ENCODE data around the gene PSMD7. TPM values are rescaled to one million over a fixed set of nuclear protein-coding genes. Genes with fewer than 3 reads are reported as not detected.
A peak's percentile ranks its signal among the peaks of the same experiment; 100 is the strongest.

Gene PSMD7
- total RNA-seq, result 100 to 1,000 TPM; 116 to 117 TPM

DNA sequence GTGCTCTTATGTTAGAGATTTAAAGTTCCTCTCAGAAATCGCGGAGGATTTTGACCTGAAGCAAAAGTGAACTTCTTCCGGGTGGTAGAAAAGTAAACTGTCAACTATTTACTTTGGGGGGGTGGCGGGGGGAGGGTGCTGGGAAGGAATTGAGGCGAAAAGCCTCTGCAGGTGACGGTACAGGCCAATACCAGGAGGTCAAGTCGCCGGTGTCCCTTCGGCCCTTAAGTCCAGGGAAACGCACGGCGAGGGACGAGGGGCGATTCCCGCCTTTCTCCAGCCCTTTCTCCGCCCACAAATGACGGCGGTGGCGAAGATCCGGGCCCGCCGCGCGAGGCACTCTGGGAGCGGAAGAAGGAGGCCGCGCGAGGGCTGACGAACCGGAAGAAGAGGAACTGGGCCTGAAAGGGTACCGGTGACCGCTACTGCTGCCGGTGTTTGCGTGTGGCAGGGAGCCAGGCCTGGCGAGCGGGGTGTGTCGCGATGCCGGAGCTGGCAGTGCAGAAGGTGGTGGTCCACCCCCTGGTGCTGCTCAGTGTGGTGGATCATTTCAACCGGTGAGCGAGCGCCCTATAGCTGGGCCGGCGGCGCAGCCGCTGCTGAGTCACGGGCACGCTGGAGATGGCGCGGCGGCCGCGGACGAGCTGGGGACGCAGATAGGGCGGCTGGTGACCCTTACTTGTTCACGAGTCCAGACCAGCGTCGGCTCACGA is at the start of gene PSMD7:
Gene PSMD7 (plus strand): TSS at position 383 of the 713 bp plus-strand sequence. CDS start 101 bp downstream, at position 484.
- DNase-seq (ENCODE audit: low spot score), result peak; percentile 91
- H3K4me1 Mint-ChIP-seq (ENCODE audit: low read depth in 2 of 2), result peaks cover 14 to 22% of the 10 kb centered on the region in 2 donors
- peak within 1 kb of the TSS; percentile 94 to 99 for H3K27ac Mint-ChIP-seq
- ATAC-seq, result peak; percentile 96 to 98
- H3K27me3 Mint-ChIP-seq, result no peaks in the 10 kb centered on the region
- peak within 1 kb of the TSS; percentile 94 for H3K4me3 Mint-ChIP-seq
- H3K36me3 Mint-ChIP-seq, result peaks cover 10% of the 10 kb centered on the region
- H3K9me3 Mint-ChIP-seq, result no peaks in the 10 kb centered on the region

GRCh38 chr16:74249254-74249653 is 47.4 kb upstream of the PSMD7 start:
- Mint-ChIP-seq H3K27me3 (peaks cover 34 to 40% of the 10 kb centered on the region in 2 donors), H3K4me3 (no peak overlapping the region), H3K36me3 (no peaks in the 10 kb centered on the region), H3K27ac (no peak overlapping the region), H3K9me3 (no peaks in the 10 kb centered on the region), H3K4me1 (ENCODE audit: low read depth in 2 of 2) (no peaks in the 10 kb centered on the region)
- DNase-seq (ENCODE audit: low spot score) (no peak), ATAC-seq (no peak)

DNA sequence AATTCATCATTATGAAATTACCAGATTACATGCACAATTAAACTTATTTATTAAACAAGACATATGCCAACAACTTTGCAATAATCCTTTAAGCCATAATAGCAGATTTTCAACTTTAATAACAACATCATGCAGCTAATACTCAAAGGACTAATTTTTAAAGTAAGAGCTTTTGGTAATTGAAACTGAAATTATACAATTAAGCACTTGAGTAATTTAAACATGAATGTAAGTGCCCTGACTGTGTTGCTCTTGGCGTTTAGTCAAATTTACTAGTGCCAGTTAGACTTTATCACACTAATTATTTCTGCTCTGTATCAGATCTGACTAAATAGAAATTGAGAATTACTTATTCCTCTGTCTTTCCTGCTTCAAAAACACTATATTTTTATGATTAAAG is 46.8 kb upstream of the PSMD7 start:
- Mint-ChIP-seq H3K4me1 (ENCODE audit: low read depth in 2 of 2) (no peaks in the 10 kb centered on the region), H3K27me3 (peaks cover 30 to 37% of the 10 kb centered on the region in 2 donors), H3K36me3 (no peaks in the 10 kb centered on the region), H3K4me3 (no peak overlapping the region), H3K27ac (no peak overlapping the region), H3K9me3 (no peaks in the 10 kb centered on the region)
- DNase-seq (ENCODE audit: low spot score), result no peak
- ATAC-seq, result no peak

DNA sequence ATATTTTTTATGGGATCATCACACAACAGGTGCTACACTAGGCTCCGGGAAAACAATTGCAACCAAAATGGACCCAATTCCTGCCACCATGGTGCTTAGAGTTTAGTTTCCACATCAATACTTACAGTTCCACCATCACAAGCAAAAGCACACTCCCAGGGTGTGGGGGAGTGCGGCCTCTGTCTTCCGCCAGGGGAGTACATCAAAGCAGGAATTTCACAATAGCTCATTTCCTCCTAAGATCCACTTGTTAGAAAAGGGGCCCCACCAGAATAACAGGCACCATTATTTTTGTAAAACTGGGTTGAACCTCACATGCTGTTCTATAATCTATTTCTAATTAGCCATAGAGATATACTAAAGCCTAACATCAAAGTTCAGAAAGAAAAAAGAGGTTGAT is 44.3 kb upstream of the PSMD7 start:
- H3K4me3 Mint-ChIP-seq, result no peak overlapping the region
- H3K27me3 Mint-ChIP-seq, result peaks cover 19% of the 10 kb centered on the region in 2 donors
- no peak for DNase-seq (ENCODE audit: low spot score)
- no peak for ATAC-seq
- no peak overlapping the region for H3K27ac Mint-ChIP-seq
- no peaks in the 10 kb centered on the region for H3K4me1 Mint-ChIP-seq (ENCODE audit: low read depth in 2 of 2)
- H3K9me3 Mint-ChIP-seq, result no peaks in the 10 kb centered on the region
- no peaks in the 10 kb centered on the region for H3K36me3 Mint-ChIP-seq

- H3K27ac Mint-ChIP-seq, result no peak overlapping the region
- H3K4me3 Mint-ChIP-seq, result no peak overlapping the region
- peaks cover 9 to 14% of the 10 kb centered on the region in 2 donors for H3K27me3 Mint-ChIP-seq
- H3K9me3 Mint-ChIP-seq, result no peaks in the 10 kb centered on the region
- DNase-seq (ENCODE audit: low spot score), result no peak
- ATAC-seq, result no peak
- H3K36me3 Mint-ChIP-seq, result no peaks in the 10 kb centered on the region
- no peaks in the 10 kb centered on the region for H3K4me1 Mint-ChIP-seq (ENCODE audit: low read depth in 2 of 2)
Measured at GRCh38 chr16:74253161-74253938, 43.3 kb upstream of the PSMD7 start.

- H3K9me3 Mint-ChIP-seq, result no peaks in the 10 kb centered on the region
- DNase-seq (ENCODE audit: low spot score) (no peak), ATAC-seq (no peak)
- no peak overlapping the region for H3K4me3 Mint-ChIP-seq
- peaks cover 5 to 15% of the 10 kb centered on the region in 2 donors for H3K27me3 Mint-ChIP-seq
- H3K36me3 Mint-ChIP-seq, result no peaks in the 10 kb centered on the region
- no peak overlapping the region for H3K27ac Mint-ChIP-seq
- H3K4me1 Mint-ChIP-seq (ENCODE audit: low read depth in 2 of 2), result no peaks in the 10 kb centered on the region
Measured at GRCh38 chr16:74257061-74257460, 39.6 kb upstream of the PSMD7 start.

- no peak overlapping the region for H3K27ac Mint-ChIP-seq
- no peaks in the 10 kb centered on the region for H3K4me1 Mint-ChIP-seq (ENCODE audit: low read depth in 2 of 2)
- H3K36me3 Mint-ChIP-seq, result no peaks in the 10 kb centered on the region
- no peak for DNase-seq (ENCODE audit: low spot score)
- no peak for ATAC-seq
- no peaks in the 10 kb centered on the region for H3K9me3 Mint-ChIP-seq
- H3K4me3 Mint-ChIP-seq, result no peak overlapping the region
- peaks cover 7 to 24% of the 10 kb centered on the region in 2 donors for H3K27me3 Mint-ChIP-seq
Measured at GRCh38 chr16:74261068-74261467, 35.5 kb upstream of the PSMD7 start.

- H3K27me3 Mint-ChIP-seq, result peaks cover 8 to 15% of the 10 kb centered on the region in 2 donors
- ATAC-seq (no peak), DNase-seq (ENCODE audit: low spot score) (no peak)
- no peaks in the 10 kb centered on the region for H3K36me3 Mint-ChIP-seq
- no peak overlapping the region for H3K4me3 Mint-ChIP-seq
- H3K4me1 Mint-ChIP-seq (ENCODE audit: low read depth in 2 of 2), result no peaks in the 10 kb centered on the region
- H3K27ac Mint-ChIP-seq, result no peak overlapping the region
- H3K9me3 Mint-ChIP-seq, result no peaks in the 10 kb centered on the region
Measured at GRCh38 chr16:74264811-74265210, 31.8 kb upstream of the PSMD7 start.

GRCh38 chr16:74268372-74268782 is 28.2 kb upstream of the PSMD7 start:
- DNase-seq (ENCODE audit: low spot score), result no peak
- H3K4me1 Mint-ChIP-seq (ENCODE audit: low read depth in 2 of 2), result no peaks in the 10 kb centered on the region
- no peak for ATAC-seq
- peaks cover 13 to 35% of the 10 kb centered on the region in 2 donors for H3K27me3 Mint-ChIP-seq
- no peaks in the 10 kb centered on the region for H3K9me3 Mint-ChIP-seq
- no peaks in the 10 kb centered on the region for H3K36me3 Mint-ChIP-seq
- H3K4me3 Mint-ChIP-seq, result no peak overlapping the region
- H3K27ac Mint-ChIP-seq, result no peak overlapping the region

DNA sequence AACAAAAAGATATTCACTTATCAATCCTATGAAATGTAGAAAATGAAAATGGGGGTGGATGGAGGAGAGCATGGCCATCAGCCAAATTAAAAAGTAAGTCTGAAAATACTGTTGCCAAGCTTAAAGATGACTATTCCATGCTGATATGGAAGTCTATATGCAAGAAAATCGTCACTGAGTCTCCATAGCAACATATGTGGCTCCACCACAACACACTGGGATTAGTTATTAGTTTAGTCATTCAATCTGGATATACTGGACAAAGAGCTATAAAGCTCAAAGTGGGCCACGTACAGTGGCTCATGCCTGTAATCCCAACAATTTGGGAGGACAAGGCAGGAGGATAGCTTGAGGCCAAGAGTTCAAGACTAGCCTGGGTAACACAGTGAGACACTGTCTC is 24.7 kb upstream of the PSMD7 start:
- DNase-seq (ENCODE audit: low spot score), result no peak
- ATAC-seq, result no peak
- Mint-ChIP-seq H3K4me3 (no peak overlapping the region), H3K9me3 (no peaks in the 10 kb centered on the region), H3K27ac (no peak overlapping the region), H3K4me1 (ENCODE audit: low read depth in 2 of 2) (no peaks in the 10 kb centered on the region), H3K27me3 (peaks cover 22 to 34% of the 10 kb centered on the region in 2 donors), H3K36me3 (no peaks in the 10 kb centered on the region)

DNA sequence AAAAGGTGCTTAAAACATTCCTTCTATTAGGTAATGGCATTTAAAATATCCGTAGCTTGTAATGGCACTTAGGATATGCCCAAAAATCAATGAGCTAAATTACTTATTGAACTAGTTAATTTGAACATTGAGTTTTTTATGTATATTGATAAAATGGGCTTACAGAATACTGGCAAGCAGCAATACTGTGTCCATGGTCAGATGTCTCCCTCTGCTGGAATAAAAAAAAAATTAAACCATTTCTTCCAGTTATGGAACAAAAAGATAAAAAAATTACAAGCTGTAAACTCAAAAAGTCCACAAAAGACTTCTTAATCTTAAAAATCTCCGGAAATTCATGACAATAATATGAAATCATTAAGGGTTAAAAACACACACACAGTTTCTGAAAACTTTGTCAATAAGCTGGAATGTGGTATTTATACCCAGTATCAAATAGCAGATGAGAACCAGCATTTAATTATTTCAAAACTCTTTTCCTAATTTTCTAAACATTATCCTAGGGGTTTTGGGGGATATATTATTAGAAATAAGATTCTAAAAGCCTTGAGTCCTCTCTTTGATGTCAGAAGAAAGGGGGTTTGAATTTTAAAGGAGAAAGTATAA is 21.5 kb upstream of the PSMD7 start:
- ATAC-seq, result no peak
- Mint-ChIP-seq H3K27ac (no peak overlapping the region), H3K4me1 (ENCODE audit: low read depth in 2 of 2) (no peaks in the 10 kb centered on the region)

DNA sequence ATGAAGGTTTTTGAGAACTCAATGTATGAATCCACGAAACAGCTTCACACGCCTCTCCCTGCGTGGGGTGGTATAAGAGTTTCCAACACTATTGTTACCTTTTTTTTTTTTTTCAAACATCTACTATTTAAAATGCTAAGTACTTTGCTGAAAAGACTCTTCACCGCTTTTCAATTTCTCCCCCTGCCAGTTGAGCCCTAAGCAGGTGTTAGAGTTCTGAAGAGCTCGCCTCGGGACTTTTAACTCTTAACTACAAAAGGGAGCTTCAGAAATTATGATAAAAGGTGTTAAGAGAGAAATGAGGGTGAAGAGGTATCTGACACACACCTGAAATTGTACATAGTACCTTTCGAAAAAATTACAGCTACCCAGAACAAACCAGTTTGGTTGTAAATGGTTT is 20.9 kb upstream of the PSMD7 start:
- no peak for ATAC-seq
- no peaks in the 10 kb centered on the region for H3K4me1 Mint-ChIP-seq (ENCODE audit: low read depth in 2 of 2)
- no peak overlapping the region for H3K4me3 Mint-ChIP-seq
- H3K27ac Mint-ChIP-seq, result no peak overlapping the region
- H3K27me3 Mint-ChIP-seq, result peaks cover 27 to 48% of the 10 kb centered on the region in 2 donors
- H3K9me3 Mint-ChIP-seq, result no peaks in the 10 kb centered on the region
- no peaks in the 10 kb centered on the region for H3K36me3 Mint-ChIP-seq
- no peak for DNase-seq (ENCODE audit: low spot score)

More for the DNA sequence above, 21.5 kb upstream of the PSMD7 start:
- DNase-seq (ENCODE audit: low spot score), result no peak
- Mint-ChIP-seq H3K9me3 (no peaks in the 10 kb centered on the region), H3K36me3 (no peaks in the 10 kb centered on the region), H3K27me3 (peaks cover 24 to 47% of the 10 kb centered on the region in 2 donors), H3K4me3 (no peak overlapping the region)

- H3K27ac Mint-ChIP-seq, result no peak overlapping the region
Measured at GRCh38 chr16:74277974-74278373, 18.6 kb upstream of the PSMD7 start.

DNA sequence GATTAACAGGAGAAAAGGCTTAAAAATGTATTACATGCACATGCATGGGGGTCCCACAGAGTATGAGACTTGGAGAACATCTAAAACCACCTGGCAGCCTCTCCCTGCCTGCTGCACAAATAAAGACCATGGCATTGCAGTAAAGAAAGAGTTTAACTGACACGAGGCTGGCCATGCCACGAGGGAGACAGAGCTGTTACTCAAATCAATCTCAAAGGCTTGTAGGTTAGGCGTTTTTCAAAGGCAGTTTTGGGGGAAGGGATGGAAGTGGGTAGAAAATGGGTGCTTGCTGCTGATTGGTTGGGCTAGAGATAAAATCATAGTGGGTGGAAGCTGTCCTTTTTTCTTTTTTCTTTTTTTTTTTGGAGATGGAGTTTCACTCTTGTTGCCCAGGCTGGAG is 17.3 kb upstream of the PSMD7 start:
- Mint-ChIP-seq H3K4me3 (no peak overlapping the region), H3K36me3 (no peaks in the 10 kb centered on the region), H3K9me3 (no peaks in the 10 kb centered on the region), H3K4me1 (ENCODE audit: low read depth in 2 of 2) (no peaks in the 10 kb centered on the region), H3K27ac (no peak overlapping the region), H3K27me3 (peaks cover 16 to 25% of the 10 kb centered on the region in 2 donors)
- DNase-seq (ENCODE audit: low spot score) (no peak), ATAC-seq (no peak)

More at GRCh38 chr16:74277974-74278373, 18.6 kb upstream of the PSMD7 start:
- Mint-ChIP-seq H3K4me3 (no peak overlapping the region), H3K9me3 (no peaks in the 10 kb centered on the region), H3K4me1 (ENCODE audit: low read depth in 2 of 2) (no peaks in the 10 kb centered on the region), H3K27me3 (peaks cover 22 to 35% of the 10 kb centered on the region in 2 donors), H3K36me3 (no peaks in the 10 kb centered on the region)
- ATAC-seq, result no peak
- DNase-seq (ENCODE audit: low spot score), result no peak

Measured in natural killer cell treated with Interleukin-12 subunit alpha and Interleukin-12 subunit beta and Interleukin-15 and Interleukin-18, amount 100 ng/mL, for 72 hours (primary cell).